ENCODE data around the gene NCAN. TPM values are rescaled to one million over a fixed set of nuclear protein-coding genes. Genes with fewer than 3 reads are reported as not detected.

NCAN gene
- total RNA-seq, 1 donor from 2014 or later: not detected

GRCh38 chr19:19179548-19180441 lies 32.0 kb upstream of the NCAN start:
- Mint-ChIP-seq H3K27me3 (ENCODE audit: insufficient read depth) (no peaks in the 10 kb centered on the region), H3K36me3 (ENCODE audit: low read depth) (peaks cover 16% of the 10 kb centered on the region), H3K27ac (no peak overlapping the region), H3K9me3 (no peaks in the 10 kb centered on the region), H3K4me1 (ENCODE audit: low read depth) (no peaks in the 10 kb centered on the region), H3K4me3 (no peak overlapping the region)
- intact Hi-C loops (cut with micrococcal nuclease): no loop called here
- DNase-seq (ENCODE audit: low spot score): no peak

GRCh38 chr19:19181488-19181998 lies 30.2 kb upstream of the NCAN start:
- Mint-ChIP-seq H3K36me3 (ENCODE audit: low read depth) (peaks cover 22% of the 10 kb centered on the region), H3K4me1 (ENCODE audit: low read depth) (peaks cover 6% of the 10 kb centered on the region), H3K27ac (no peak overlapping the region), H3K9me3 (peaks cover 3% of the 10 kb centered on the region), H3K27me3 (ENCODE audit: insufficient read depth) (no peaks in the 10 kb centered on the region), H3K4me3 (no peak overlapping the region)
- no peak for DNase-seq (ENCODE audit: low spot score)
- intact Hi-C loops (cut with micrococcal nuclease): no loop called here

- peak; percentile 32 for DNase-seq (ENCODE audit: low spot score)
- peaks cover 8% of the 10 kb centered on the region for H3K9me3 Mint-ChIP-seq
- intact Hi-C loops (cut with micrococcal nuclease): loop anchor here (1.0 to 2.0 kb wide), 2 partner anchors 134 to 175 kb away; partner anchors contain the start of genes MAU2 and SUGP1
- no peak overlapping the region for H3K27ac Mint-ChIP-seq
- H3K36me3 Mint-ChIP-seq (ENCODE audit: low read depth): peaks cover 22% of the 10 kb centered on the region
- no peak overlapping the region for H3K4me3 Mint-ChIP-seq
- H3K4me1 Mint-ChIP-seq (ENCODE audit: low read depth): peaks cover 6% of the 10 kb centered on the region
- H3K27me3 Mint-ChIP-seq (ENCODE audit: insufficient read depth): no peaks in the 10 kb centered on the region
These were observed 25.7 kb upstream of the NCAN start for GRCh38 chr19:19185853-19186740.

- H3K27me3 Mint-ChIP-seq (ENCODE audit: insufficient read depth): no peaks in the 10 kb centered on the region
- peaks cover 19% of the 10 kb centered on the region for H3K36me3 Mint-ChIP-seq (ENCODE audit: low read depth)
- DNase-seq (ENCODE audit: low spot score): no peak
- intact Hi-C loops (cut with micrococcal nuclease): loop anchor here (1.0 to 2.0 kb wide), 2 partner anchors 134 to 174 kb away; partner anchors contain the start of genes MAU2 and SUGP1
- peaks cover 6% of the 10 kb centered on the region for H3K4me1 Mint-ChIP-seq (ENCODE audit: low read depth)
- no peak overlapping the region for H3K4me3 Mint-ChIP-seq
- no peak overlapping the region for H3K27ac Mint-ChIP-seq
- peaks cover 8% of the 10 kb centered on the region for H3K9me3 Mint-ChIP-seq
These were observed 25.0 kb upstream of the NCAN start for GRCh38 chr19:19186742-19187141.

- peak overlapping the region; percentile 96 for H3K4me3 Mint-ChIP-seq
- DNase-seq (ENCODE audit: low spot score): no peak
- peak overlapping the region; percentile 99 for H3K27ac Mint-ChIP-seq
- no peaks in the 10 kb centered on the region for H3K27me3 Mint-ChIP-seq (ENCODE audit: insufficient read depth)
- intact Hi-C loops (cut with micrococcal nuclease): loop anchor here (1.0 to 5.0 kb wide), 14 partner anchors 12 to 669 kb away; partner anchors contain the start of genes ARMC6, COPE, DDX49 and ELL
- H3K4me1 Mint-ChIP-seq (ENCODE audit: low read depth): peaks cover 20% of the 10 kb centered on the region
- peaks cover 3% of the 10 kb centered on the region for H3K9me3 Mint-ChIP-seq
- peaks cover 7% of the 10 kb centered on the region for H3K36me3 Mint-ChIP-seq (ENCODE audit: low read depth)
These were observed 20.0 kb upstream of the NCAN start for GRCh38 chr19:19191768-19192077.

GRCh38 chr19:19192078-19192882 lies 19.5 kb upstream of the NCAN start, which contains the start of the genes BORCS8 and RFXANK:
TSS of gene BORCS8 (minus strand) at chr19:19192152. CDS start at chr19:19192117, 35 bp downstream.
TSS of gene RFXANK (plus strand) at chr19:19192258. CDS start at chr19:19193947, 1,689 bp downstream.
- DNase-seq (ENCODE audit: low spot score): peak; percentile 99
- intact Hi-C loops (cut with micrococcal nuclease): loop anchor here (1.0 to 5.0 kb wide), 14 partner anchors 11 to 670 kb away; partner anchors contain the start of genes ARMC6, COPE, DDX49 and ELL
- Mint-ChIP-seq H3K4me3 (peak within 1 kb of the TSS; percentile 96), H3K27me3 (ENCODE audit: insufficient read depth) (no peaks in the 10 kb centered on the region), H3K4me1 (ENCODE audit: low read depth) (peaks cover 20% of the 10 kb centered on the region), H3K36me3 (ENCODE audit: low read depth) (peaks cover 7% of the 10 kb centered on the region), H3K9me3 (no peaks in the 10 kb centered on the region), H3K27ac (peak within 1 kb of the TSS; percentile 99)

GRCh38 chr19:19192910-19193423 lies 18.8 kb upstream of the NCAN start:
- DNase-seq (ENCODE audit: low spot score): no peak
- Mint-ChIP-seq H3K27ac (peak overlapping the region; percentile 99), H3K27me3 (ENCODE audit: insufficient read depth) (no peaks in the 10 kb centered on the region), H3K36me3 (ENCODE audit: low read depth) (peaks cover 8% of the 10 kb centered on the region), H3K9me3 (no peaks in the 10 kb centered on the region), H3K4me3 (peak overlapping the region; percentile 96), H3K4me1 (ENCODE audit: low read depth) (peaks cover 20% of the 10 kb centered on the region)
- intact Hi-C loops (cut with micrococcal nuclease): loop anchor here (1.0 to 5.0 kb wide), 14 partner anchors 10 to 671 kb away; partner anchors contain the start of genes ARMC6, COPE, DDX49 and ELL

GRCh38 chr19:19193926-19194325 lies 17.8 kb upstream of the NCAN start:
- H3K9me3 Mint-ChIP-seq: no peaks in the 10 kb centered on the region
- peak overlapping the region; percentile 99 for H3K27ac Mint-ChIP-seq
- peaks cover 11% of the 10 kb centered on the region for H3K36me3 Mint-ChIP-seq (ENCODE audit: low read depth)
- intact Hi-C loops (cut with micrococcal nuclease): loop anchor here (2.0 to 5.0 kb wide), 6 partner anchors 31 to 637 kb away; partner anchors contain the start of genes COPE, DDX49, KLHL26 and KXD1
- H3K27me3 Mint-ChIP-seq (ENCODE audit: insufficient read depth): no peaks in the 10 kb centered on the region
- peak overlapping the region; percentile 96 for H3K4me3 Mint-ChIP-seq
- peaks cover 20% of the 10 kb centered on the region for H3K4me1 Mint-ChIP-seq (ENCODE audit: low read depth)
- no peak for DNase-seq (ENCODE audit: low spot score)

GRCh38 chr19:19201697-19202630 lies 9.8 kb upstream of the NCAN start:
- peaks cover 9% of the 10 kb centered on the region for H3K36me3 Mint-ChIP-seq (ENCODE audit: low read depth)
- peak overlapping the region; percentile 95 for H3K4me3 Mint-ChIP-seq
- DNase-seq (ENCODE audit: low spot score): no peak
- peaks cover 2% of the 10 kb centered on the region for H3K9me3 Mint-ChIP-seq
- no peaks in the 10 kb centered on the region for H3K27me3 Mint-ChIP-seq (ENCODE audit: insufficient read depth)
- peaks cover 11% of the 10 kb centered on the region for H3K4me1 Mint-ChIP-seq (ENCODE audit: low read depth)
- H3K27ac Mint-ChIP-seq: peak overlapping the region; percentile 65
- intact Hi-C loops (cut with micrococcal nuclease): no loop called here

- Mint-ChIP-seq H3K4me1 (ENCODE audit: low read depth) (peaks cover 18% of the 10 kb centered on the region), H3K27ac (peak overlapping the region; percentile 89), H3K9me3 (peaks cover 9% of the 10 kb centered on the region), H3K4me3 (peak overlapping the region; percentile 95), H3K36me3 (ENCODE audit: low read depth) (peaks cover 9% of the 10 kb centered on the region), H3K27me3 (ENCODE audit: insufficient read depth) (peaks cover 2% of the 10 kb centered on the region)
- intact Hi-C loops (cut with micrococcal nuclease): loop anchor here (1.0 kb wide), 4 partner anchors 10 to 118 kb away; partner anchors contain the start of genes BORCS8, MAU2, MEF2B and RFXANK
- DNase-seq (ENCODE audit: low spot score): no peak
These were observed 9.1 kb upstream of the NCAN start for GRCh38 chr19:19202707-19203011.

All from activated T-helper 1 cell treated with anti-CD3 and anti-CD28 coated beads, Interleukin-12 subunit alpha, Interleukin-12 subunit beta, Interleukin-2, Interleukin-4 antibody, amounts not matched to agents 30 ng/mL and 10 ng/mL and 1 ng/mL, durations not matched to agents 14 hours and 24 hours and 36 hours (primary cell).